ENCODE measurements around the gene NHERF1. TPM values are rescaled to one million over a fixed set of nuclear protein-coding genes. Genes with fewer than 3 reads are reported as not detected.

Gene NHERF1
- total RNA-seq, 1 donor from 2014 or later, result 81.8 TPM

- no peaks in the 10 kb centered on the region for H3K27me3 ChIP-seq
- intact Hi-C loops (cut with DNase I), result no loop called here
- H3K36me3 ChIP-seq, result peaks cover 47 to 70% of the 10 kb centered on the region in 2 donors
- H3K9me3 ChIP-seq, result no peaks in the 10 kb centered on the region
- no peaks in the 10 kb centered on the region for H3K4me1 ChIP-seq
- no peak overlapping the region for H3K4me3 ChIP-seq
- no peak for TF ChIP-seq CTCF (IDR thresholded peaks at IDR 0.05)
- no peak overlapping the region for H3K27ac ChIP-seq
- DNase-seq (ENCODE audit: low spot score in 2 of 2), result no peak
Measured at GRCh38 chr17:74797824-74798223, 49.4 kb downstream of the NHERF1 start.

DNA sequence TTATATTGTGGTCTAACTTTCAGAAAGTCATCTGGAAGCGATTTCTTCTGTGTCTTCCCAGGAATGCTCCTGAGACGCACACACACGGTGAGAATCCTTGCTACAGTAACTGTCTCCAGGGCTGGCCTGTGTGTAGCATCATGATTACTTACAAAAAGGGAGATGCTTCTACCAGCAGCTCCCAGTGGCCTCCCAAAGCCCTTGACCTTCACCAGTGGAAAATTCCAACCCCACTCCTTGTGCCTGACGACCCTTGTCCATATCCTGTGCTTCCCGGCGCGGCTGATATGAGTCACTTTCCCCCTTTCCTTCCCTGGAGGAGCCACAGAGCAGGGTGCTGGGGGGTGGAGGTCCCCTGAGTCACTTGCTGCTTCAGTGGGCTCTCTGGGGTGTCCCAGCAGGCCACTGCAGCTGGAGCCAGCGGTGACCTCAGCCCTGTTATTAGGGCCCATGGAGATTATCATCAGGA lies 49.8 kb downstream of the NHERF1 start:
- TF ChIP-seq CTCF (IDR thresholded peaks at IDR 0.05), result no peak
- no peak overlapping the region for H3K4me3 ChIP-seq
- H3K27me3 ChIP-seq, result no peaks in the 10 kb centered on the region
- H3K36me3 ChIP-seq, result peaks cover 43 to 65% of the 10 kb centered on the region in 2 donors
- no peaks in the 10 kb centered on the region for H3K9me3 ChIP-seq
- intact Hi-C loops (cut with DNase I), result no loop called here
- H3K27ac ChIP-seq, result no peak overlapping the region
- no peaks in the 10 kb centered on the region for H3K4me1 ChIP-seq
- no peak for DNase-seq (ENCODE audit: low spot score in 2 of 2)

DNA sequence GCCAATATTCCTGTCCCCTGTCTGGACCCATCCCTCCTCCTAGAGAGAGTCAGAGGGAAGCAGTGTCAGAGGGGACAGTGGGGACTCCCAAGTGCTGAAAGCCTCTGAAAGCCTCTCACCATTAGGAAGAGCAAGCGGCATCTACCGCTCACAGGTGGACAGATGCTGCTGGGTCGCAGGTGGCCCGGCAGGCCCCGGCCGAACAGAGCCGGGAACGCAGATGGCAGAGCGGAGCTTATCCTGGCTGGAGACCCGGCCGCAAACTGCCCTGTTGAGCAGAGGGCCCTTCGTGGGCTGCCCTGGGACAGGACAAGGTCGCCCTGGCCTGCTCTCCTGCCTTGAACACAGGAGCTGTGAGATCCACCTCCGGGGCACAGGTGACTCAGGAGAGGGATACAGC lies 50.7 kb downstream of the NHERF1 start:
- Histone ChIP-seq H3K4me3 (no peak overlapping the region), H3K27me3 (no peaks in the 10 kb centered on the region), H3K9me3 (no peaks in the 10 kb centered on the region), H3K4me1 (no peaks in the 10 kb centered on the region), H3K36me3 (peaks cover 36 to 59% of the 10 kb centered on the region in 2 donors), H3K27ac (no peak overlapping the region)
- intact Hi-C loops (cut with DNase I), result no loop called here
- no peak for DNase-seq (ENCODE audit: low spot score in 2 of 2)
- TF ChIP-seq CTCF (IDR thresholded peaks at IDR 0.05), result no peak

GRCh38 chr17:74800531-74800930 lies 52.1 kb downstream of the NHERF1 start:
- Histone ChIP-seq H3K27me3 (no peaks in the 10 kb centered on the region), H3K9me3 (no peaks in the 10 kb centered on the region), H3K36me3 (peaks cover 29 to 50% of the 10 kb centered on the region in 2 donors), H3K4me1 (no peaks in the 10 kb centered on the region), H3K4me3 (no peak overlapping the region), H3K27ac (no peak overlapping the region)
- no peak for TF ChIP-seq CTCF (IDR thresholded peaks at IDR 0.05)
- intact Hi-C loops (cut with DNase I), result no loop called here
- no peak for DNase-seq (ENCODE audit: low spot score in 2 of 2)

- intact Hi-C loops (cut with DNase I), result no loop called here
- peaks cover 21 to 40% of the 10 kb centered on the region in 2 donors for H3K36me3 ChIP-seq
- no peak overlapping the region for H3K27ac ChIP-seq
- no peak for DNase-seq (ENCODE audit: low spot score in 2 of 2)
- TF ChIP-seq CTCF (IDR thresholded peaks at IDR 0.05), result no peak
- no peaks in the 10 kb centered on the region for H3K27me3 ChIP-seq
- H3K9me3 ChIP-seq, result no peaks in the 10 kb centered on the region
- no peak overlapping the region for H3K4me3 ChIP-seq
- H3K4me1 ChIP-seq, result no peaks in the 10 kb centered on the region
Measured at GRCh38 chr17:74801896-74802295, 53.5 kb downstream of the NHERF1 start.

GRCh38 chr17:74803388-74803930 lies 55.0 kb downstream of the NHERF1 start:
- no peak for TF ChIP-seq CTCF (IDR thresholded peaks at IDR 0.05)
- Histone ChIP-seq H3K4me3 (no peak overlapping the region), H3K4me1 (no peaks in the 10 kb centered on the region), H3K36me3 (peaks cover 13 to 24% of the 10 kb centered on the region in 2 donors), H3K27me3 (no peaks in the 10 kb centered on the region), H3K27ac (no peak overlapping the region), H3K9me3 (no peaks in the 10 kb centered on the region)
- intact Hi-C loops (cut with DNase I), result no loop called here
- DNase-seq (ENCODE audit: low spot score in 2 of 2), result no peak

All from ascending aorta (tissue), 2 donors.